ENCODE results near the gene LTBP1.

DNA sequence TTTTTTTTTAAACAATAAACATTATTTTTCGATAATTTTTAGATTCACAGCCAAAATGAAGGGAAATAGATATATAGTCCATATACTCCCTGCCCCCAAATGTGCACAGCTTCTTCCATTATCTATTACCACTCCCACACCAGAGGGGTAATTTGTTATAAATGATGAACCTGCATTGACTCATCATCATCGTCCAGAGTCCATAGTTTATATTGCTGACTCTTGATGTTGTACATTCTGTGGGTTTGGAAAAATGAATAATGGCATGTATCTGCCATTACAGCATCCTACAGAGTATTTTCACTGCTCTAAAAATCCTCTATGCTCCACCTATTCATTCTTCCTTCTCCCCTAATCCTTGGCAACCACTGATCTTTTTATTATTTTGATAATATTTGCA lies 121.5 kb downstream of the LTBP1 start:
- TF ChIP-seq, protein P1, sequence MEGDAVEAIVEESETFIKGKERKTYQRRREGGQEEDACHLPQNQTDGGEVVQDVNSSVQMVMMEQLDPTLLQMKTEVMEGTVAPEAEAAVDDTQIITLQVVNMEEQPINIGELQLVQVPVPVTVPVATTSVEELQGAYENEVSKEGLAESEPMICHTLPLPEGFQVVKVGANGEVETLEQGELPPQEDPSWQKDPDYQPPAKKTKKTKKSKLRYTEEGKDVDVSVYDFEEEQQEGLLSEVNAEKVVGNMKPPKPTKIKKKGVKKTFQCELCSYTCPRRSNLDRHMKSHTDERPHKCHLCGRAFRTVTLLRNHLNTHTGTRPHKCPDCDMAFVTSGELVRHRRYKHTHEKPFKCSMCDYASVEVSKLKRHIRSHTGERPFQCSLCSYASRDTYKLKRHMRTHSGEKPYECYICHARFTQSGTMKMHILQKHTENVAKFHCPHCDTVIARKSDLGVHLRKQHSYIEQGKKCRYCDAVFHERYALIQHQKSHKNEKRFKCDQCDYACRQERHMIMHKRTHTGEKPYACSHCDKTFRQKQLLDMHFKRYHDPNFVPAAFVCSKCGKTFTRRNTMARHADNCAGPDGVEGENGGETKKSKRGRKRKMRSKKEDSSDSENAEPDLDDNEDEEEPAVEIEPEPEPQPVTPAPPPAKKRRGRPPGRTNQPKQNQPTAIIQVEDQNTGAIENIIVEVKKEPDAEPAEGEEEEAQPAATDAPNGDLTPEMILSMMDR (conservative IDR thresholded peaks at IDR 0.05), result no peak
- no peak for TF ChIP-seq EZH2 (IDR thresholded peaks at IDR 0.05; ENCODE audit: low read depth)
